ENCODE measurements around the gene AOAH.

AOAH gene

GRCh38 chr7:36690041-36690440, 34.3 kb downstream of the AOAH start:
- no peak for DNase-seq

DNA sequence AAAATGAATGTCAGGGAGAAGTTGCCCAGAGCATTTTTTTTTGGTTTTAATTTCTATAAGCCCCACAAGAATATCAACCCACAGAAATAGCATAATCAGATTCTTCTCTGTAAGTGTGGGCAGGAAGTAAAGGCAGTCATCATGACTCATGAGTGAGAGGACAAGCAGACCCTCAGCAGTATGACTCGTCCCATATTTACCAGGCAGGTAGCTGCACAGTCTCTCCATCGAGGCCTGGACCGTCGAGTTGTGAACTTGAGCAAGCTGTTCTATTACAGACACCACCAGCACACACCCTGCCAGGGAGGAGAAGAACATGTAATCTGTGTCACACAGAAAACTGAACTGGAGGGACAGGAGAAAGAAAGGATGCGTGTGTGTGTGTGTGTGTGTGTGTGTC, 37.8 kb downstream of the AOAH start:
- DNase-seq: peak; percentile 50

DNA sequence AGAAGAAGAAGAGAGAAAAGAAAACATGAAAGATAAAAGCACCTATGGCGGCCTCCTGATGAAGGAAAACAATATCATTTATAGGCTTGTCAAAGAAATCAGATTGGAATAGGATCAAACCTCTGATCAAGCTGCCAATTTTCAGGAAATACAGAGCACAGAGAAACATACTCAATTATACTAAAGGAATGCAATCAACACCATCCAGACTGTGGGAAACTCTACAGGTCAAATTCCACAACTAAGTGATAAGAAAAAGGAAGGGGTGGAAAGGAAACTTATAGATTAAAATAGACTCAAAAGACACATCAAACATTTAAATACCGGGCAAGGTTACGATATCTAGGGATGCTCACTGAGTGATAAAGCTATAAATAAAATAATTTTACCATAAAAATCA, 39.3 kb downstream of the AOAH start:
- no peak for DNase-seq

- DNase-seq: no peak
These were observed 40.5 kb downstream of the AOAH start for GRCh38 chr7:36683695-36684357.

DNA sequence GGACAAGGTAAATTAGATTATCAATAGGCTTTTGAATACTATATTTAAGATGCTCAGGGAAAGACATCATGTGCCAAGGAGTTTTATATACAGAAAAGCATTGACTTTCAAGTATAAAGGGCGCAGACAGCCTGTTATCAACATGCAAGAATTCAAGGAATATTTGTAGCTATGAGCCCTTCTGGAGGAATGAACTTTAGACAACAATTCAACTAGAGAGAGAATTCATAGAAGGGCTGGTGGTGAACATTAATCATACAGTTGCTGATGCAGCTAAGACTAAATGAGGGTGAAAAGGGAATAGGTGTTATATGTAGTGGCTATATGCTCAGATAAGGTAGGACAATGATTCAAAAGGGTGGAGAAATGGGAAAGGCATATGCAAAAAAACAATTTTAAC, 41.2 kb downstream of the AOAH start:
- DNase-seq: no peak

DNA sequence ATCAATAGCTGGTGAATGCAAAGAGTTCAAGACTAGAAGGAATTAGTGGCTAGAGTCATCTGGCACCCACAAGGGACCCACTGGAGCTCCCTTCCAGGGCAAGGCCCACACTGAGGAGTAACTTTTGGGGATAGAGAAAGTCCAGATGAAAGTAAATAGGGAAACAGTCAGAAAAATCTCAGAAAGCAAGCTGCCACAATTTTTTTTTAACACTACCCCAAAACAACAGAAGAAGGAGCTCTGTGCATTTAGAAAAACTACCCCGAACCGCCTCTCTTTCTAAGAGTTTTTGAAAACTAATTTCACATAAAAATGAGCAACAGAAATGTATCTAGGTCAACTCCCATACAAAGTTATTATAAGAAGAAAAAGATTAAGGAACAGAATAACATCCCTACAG, 42.2 kb downstream of the AOAH start:
- no peak for DNase-seq

- DNase-seq: no peak
These were observed 46.4 kb downstream of the AOAH start for GRCh38 chr7:36677769-36678437.

DNA sequence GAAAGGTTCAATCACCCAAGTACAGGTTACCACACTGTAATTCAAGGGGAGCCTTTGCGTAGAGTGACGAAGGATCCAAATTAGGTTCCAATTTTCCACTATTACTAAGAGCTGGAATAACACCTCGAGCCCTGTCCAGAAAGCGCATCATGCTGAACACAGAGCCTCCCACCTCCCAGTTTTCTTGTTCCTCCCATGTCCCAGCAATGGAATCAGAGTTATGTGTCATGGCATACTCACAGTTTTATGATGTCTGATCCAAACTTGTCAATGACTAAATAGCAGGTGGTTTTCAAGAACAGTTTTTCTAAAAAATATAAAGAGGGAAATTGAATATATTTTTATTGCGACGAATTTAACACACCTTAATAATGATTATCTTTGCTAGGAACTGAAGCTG, 50.6 kb downstream of the AOAH start:
- no peak for DNase-seq

GRCh38 chr7:36671432-36671829, 52.9 kb downstream of the AOAH start:
- DNase-seq: no peak

DNA sequence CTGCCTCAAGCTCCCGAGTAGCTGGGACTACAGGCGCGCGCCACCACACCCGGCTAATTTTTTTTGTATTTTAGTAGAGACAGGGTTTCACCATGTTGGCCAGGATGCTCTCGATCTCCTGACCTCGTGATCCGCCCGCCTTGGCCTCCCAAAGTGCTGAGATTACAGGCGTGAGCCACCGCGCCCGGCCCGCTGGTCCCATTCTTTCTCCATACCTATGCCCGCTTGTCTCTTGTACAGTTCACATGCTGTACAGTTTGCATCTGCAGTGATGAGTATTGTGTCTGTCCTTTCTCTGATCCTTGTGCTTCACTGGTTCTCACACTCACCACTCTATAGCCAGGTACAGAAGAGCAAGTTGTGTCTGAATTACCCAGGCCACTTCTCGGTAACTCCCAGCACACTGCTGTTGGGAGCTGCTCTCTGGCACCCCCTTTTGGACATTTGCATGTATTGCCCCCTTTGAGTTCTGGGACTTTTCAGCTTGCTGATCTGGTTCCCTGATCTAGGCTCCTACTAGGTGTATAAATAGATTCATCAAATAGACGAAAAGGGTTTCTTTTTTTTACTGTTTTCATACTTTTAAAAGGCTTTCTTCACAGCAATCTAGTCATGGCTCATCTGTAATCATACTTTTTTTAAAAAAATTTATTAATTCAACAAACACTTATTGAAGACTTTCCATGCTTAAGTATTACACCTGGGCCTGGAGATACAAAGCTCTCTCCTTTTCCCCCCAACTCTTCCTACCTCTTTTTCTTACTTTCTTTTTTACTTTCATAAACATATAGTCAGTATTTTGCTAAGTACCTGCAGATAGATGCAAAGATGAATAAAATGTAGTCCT, 53.5 kb downstream of the AOAH start:
- DNase-seq: peak; percentile 62

DNA sequence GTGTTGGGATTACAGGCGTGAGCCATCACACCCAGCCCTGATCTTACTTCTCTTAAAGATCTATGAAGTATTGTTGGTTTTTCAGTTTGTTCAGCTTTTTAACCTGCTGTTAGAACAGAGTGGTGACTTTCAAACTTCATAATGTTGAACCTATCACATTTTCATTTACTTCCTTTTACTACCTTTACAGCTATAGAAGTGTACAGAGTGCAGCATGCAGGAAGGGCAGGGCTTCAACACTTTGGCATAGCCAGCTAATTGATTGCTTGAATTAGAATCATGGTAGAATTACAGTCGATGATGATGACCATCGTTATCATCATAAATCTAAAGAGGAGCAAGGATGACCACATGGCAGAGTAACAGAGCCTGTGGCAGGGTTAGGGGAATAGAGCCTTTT, 55.5 kb downstream of the AOAH start:
- no peak for DNase-seq

- no peak for DNase-seq
These were observed 56.2 kb downstream of the AOAH start for GRCh38 chr7:36668080-36668479.

- no peak for DNase-seq
These were observed 57.1 kb downstream of the AOAH start for GRCh38 chr7:36667007-36667745.

DNA sequence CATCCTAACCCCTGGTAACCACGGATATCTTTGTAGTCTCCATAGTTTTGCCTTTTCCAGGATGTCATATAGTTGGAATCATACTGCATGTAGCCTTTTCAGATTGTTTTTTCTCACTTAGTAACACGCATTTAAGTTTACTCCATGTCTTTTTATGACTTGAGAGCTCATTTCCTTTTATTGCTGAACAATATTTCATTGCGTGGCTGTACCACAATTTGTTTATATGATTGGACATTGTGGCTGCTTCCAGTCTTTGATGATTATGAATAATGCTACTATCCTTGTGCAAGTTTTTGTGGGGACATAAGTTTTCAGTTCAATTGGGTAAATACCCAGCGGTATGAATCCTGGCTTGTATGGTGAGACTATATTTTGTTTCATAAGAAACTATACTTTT, 60.8 kb downstream of the AOAH start:
- no peak for DNase-seq

DNA sequence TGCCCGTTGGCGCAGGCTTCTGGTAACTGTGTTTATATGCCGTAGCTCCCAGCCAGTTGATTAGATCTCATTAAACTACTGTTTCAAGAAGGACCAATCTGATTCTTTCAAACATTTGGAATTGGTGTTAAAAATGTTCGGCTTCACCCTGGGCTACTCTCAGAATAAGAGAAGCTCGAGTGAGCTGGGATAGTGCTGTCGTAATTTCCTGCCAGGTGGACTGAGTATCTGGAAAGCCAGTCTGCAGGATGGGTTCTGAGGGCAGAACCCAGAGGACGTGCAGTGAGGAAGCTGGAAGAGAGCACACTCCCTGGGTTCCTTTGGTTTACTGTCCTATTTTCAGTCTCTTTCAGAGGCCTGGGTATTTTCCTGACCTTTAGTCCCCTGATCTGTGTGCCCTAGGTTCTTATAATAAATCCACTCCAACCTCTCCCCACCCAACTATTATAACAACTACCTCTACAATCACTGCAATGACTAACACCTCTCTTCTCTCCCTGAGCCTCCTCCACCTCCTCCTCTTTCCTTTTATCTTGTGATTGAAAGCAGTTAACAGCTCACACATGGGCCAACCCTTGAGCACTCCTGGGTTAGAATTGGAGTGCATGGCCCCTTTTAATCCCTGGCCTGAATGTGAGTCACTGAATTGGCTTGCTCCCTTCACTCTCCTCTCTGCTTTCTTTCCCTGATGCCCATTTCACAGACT, 63.0 kb downstream of the AOAH start:
- DNase-seq: no peak

GRCh38 chr7:36659638-36660341, 64.5 kb downstream of the AOAH start:
- DNase-seq: no peak

DNA sequence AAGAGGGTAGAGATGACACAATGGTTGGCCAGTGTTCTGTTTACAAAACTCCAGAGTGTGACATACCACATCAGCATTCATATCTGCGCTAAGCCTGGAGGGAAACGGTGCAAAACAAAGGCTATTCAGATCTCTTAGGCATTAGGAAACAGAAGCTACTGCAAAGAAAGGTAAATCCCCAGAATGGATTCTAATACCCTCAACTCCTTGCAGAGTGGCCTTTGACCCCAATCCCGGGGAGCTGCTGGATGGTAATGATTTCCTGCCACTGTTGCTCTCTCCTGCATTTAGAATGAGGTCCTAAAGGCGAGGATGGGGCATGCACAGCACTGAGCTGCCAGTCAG, 65.2 kb downstream of the AOAH start:
- no peak for DNase-seq

- no peak for DNase-seq
These were observed 65.7 kb downstream of the AOAH start for GRCh38 chr7:36658335-36659171.

- DNase-seq: no peak
These were observed 67.1 kb downstream of the AOAH start for GRCh38 chr7:36657036-36657660.

GRCh38 chr7:36654436-36654835, 69.9 kb downstream of the AOAH start:
- no peak for DNase-seq
